ENCODE results near the gene RCOR1.

The RCOR1 gene

GRCh38 chr14:102584871-102585869 lies 7.3 kb upstream of the RCOR1 start:
- no peaks in the 10 kb centered on the region for H3K9me3 Mint-ChIP-seq
- H3K36me3 Mint-ChIP-seq (ENCODE audit: low read depth) = no peaks in the 10 kb centered on the region
- peak overlapping the region in 1 of 3 experiments; percentile 16 for H3K4me3 Mint-ChIP-seq
- H3K4me1 Mint-ChIP-seq = peaks cover 35% of the 10 kb centered on the region
- TF ChIP-seq, protein P1, sequence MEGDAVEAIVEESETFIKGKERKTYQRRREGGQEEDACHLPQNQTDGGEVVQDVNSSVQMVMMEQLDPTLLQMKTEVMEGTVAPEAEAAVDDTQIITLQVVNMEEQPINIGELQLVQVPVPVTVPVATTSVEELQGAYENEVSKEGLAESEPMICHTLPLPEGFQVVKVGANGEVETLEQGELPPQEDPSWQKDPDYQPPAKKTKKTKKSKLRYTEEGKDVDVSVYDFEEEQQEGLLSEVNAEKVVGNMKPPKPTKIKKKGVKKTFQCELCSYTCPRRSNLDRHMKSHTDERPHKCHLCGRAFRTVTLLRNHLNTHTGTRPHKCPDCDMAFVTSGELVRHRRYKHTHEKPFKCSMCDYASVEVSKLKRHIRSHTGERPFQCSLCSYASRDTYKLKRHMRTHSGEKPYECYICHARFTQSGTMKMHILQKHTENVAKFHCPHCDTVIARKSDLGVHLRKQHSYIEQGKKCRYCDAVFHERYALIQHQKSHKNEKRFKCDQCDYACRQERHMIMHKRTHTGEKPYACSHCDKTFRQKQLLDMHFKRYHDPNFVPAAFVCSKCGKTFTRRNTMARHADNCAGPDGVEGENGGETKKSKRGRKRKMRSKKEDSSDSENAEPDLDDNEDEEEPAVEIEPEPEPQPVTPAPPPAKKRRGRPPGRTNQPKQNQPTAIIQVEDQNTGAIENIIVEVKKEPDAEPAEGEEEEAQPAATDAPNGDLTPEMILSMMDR (IDR thresholded peaks at IDR 0.05; ENCODE audit: unreplicated experiment in 3 of 3) = no peak
- no peaks in the 10 kb centered on the region for H3K27me3 Mint-ChIP-seq (ENCODE audit: low read depth)
- H3K27ac Mint-ChIP-seq = peak overlapping the region; percentile 66 to 80 (median 74)

DNA sequence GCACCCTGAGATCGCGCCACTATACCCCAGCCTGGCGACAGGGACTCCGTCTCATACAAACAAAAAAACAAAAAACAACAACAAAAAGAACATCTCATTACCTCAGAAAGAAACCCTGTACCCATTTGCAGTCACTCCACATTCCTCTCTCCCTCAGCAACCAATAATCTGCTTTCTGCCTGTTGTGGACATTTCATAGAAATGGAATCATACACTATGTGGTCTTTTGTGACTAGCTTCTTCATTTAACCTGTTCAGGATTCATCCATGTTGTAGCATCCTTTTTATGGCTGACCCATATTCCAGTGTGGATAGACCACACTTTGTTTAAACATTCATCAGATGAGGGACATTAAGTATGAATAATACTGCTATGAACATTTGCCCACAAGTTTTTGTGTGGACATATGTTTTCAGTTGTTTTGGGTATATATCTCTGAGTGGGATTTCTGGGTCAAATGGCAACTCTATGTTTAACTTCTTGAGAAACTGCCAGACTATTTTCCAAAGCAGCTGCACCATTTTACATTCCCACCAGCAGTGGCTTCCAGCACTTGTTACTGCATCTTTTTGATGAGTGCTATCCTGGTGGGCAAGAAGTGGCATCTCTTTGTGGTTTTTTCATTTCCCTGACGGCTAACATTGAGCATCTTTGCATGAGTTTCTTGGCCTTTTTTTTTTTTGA lies 5.9 kb upstream of the RCOR1 start:
- TF ChIP-seq, protein P1 (IDR thresholded peaks at IDR 0.05; ENCODE audit: unreplicated experiment in 3 of 3) = no peak
- Mint-ChIP-seq H3K27me3 (ENCODE audit: low read depth) (no peaks in the 10 kb centered on the region), H3K4me1 (peaks cover 46% of the 10 kb centered on the region), H3K36me3 (ENCODE audit: low read depth) (no peaks in the 10 kb centered on the region), H3K4me3 (peak overlapping the region in 1 of 3 experiments; percentile 4), H3K9me3 (no peaks in the 10 kb centered on the region), H3K27ac (peak overlapping the region; percentile 58 to 77 (median 74))

- Mint-ChIP-seq H3K27me3 (ENCODE audit: low read depth) (no peaks in the 10 kb centered on the region), H3K4me3 (peak overlapping the region in 1 of 3 experiments; percentile 98), H3K27ac (peak overlapping the region; percentile 42 to 98 (median 82)), H3K9me3 (no peaks in the 10 kb centered on the region), H3K4me1 (peaks cover 50% of the 10 kb centered on the region), H3K36me3 (ENCODE audit: low read depth) (no peaks in the 10 kb centered on the region)
- TF ChIP-seq, protein P1 (IDR thresholded peaks at IDR 0.05; ENCODE audit: unreplicated experiment in 3 of 3) = no peak
Measured at GRCh38 chr14:102588821-102589220, 3.6 kb upstream of the RCOR1 start.

GRCh38 chr14:102589761-102590290 lies 2.6 kb upstream of the RCOR1 start:
- peak overlapping the region; percentile 88 to 98 (median 89) for H3K4me3 Mint-ChIP-seq
- peak overlapping the region; percentile 98 to 100 (median 98) for H3K27ac Mint-ChIP-seq
- H3K27me3 Mint-ChIP-seq (ENCODE audit: low read depth) = no peaks in the 10 kb centered on the region
- TF ChIP-seq, protein P1 (IDR thresholded peaks at IDR 0.05; ENCODE audit: unreplicated experiment in 3 of 3) = no peak
- no peaks in the 10 kb centered on the region for H3K36me3 Mint-ChIP-seq (ENCODE audit: low read depth)
- peaks cover 55% of the 10 kb centered on the region for H3K4me1 Mint-ChIP-seq
- no peaks in the 10 kb centered on the region for H3K9me3 Mint-ChIP-seq

GRCh38 chr14:102590667-102591099 lies 1.8 kb upstream of the RCOR1 start:
- peaks cover under 1% of the 10 kb centered on the region for H3K36me3 Mint-ChIP-seq (ENCODE audit: low read depth)
- H3K27me3 Mint-ChIP-seq (ENCODE audit: low read depth) = no peaks in the 10 kb centered on the region
- H3K9me3 Mint-ChIP-seq = no peaks in the 10 kb centered on the region
- peak overlapping the region; percentile 98 to 100 (median 98) for H3K27ac Mint-ChIP-seq
- peak overlapping the region; percentile 88 to 98 (median 89) for H3K4me3 Mint-ChIP-seq
- TF ChIP-seq, protein P1 (IDR thresholded peaks at IDR 0.05; ENCODE audit: unreplicated experiment in 3 of 3) = peak; percentile 44 to 53 (median 52)
- peaks cover 48% of the 10 kb centered on the region for H3K4me1 Mint-ChIP-seq
